Liver (tissue), 9 donors: ENCODE data around the gene MLLT6. TPM values are rescaled to one million over a fixed set of nuclear protein-coding genes. Genes with fewer than 3 reads are reported as not detected.

ENCODE experiments used
- DNase-seq: peaks from one replicate; pipeline ENCODE4 v3.0.0-alpha.2; 2017; ENCODE audit warnings: low spot score
- H3K27ac ChIP-seq, 2 donors: one replicate each; pipeline ENCODE4 v1.7.0; 2013; ENCODE audit warnings: inconsistent platforms in 2 of 2, low read length in 2 of 2, control low read depth in 1 of 2, low read depth in 1 of 2, mild to moderate bottlenecking in 1 of 2
- H3K27me3 ChIP-seq, 4 donors: one replicate each; pipeline versions ENCODE4 v1.6.1 to v1.7.0; 2013; ENCODE audit warnings: low read length in 3 of 4, inconsistent platforms in 1 of 4, mild to moderate bottlenecking in 1 of 4, moderate library complexity in 1 of 4; ENCODE audit not compliant: control insufficient read depth in 4 of 4, insufficient read depth in 4 of 4
- H3K36me3 ChIP-seq, 4 donors: one replicate each; pipeline versions ENCODE4 v1.6.1 to v1.7.0; 2013; ENCODE audit warnings: low read length in 3 of 4, mild to moderate bottlenecking in 3 of 4, low read depth in 1 of 4, moderate library complexity in 1 of 4; ENCODE audit not compliant: control insufficient read depth in 4 of 4, insufficient read depth in 3 of 4
- H3K4me1 ChIP-seq, 4 donors: one replicate each; pipeline versions ENCODE4 v1.6.1 to v1.7.0; 2013; ENCODE audit warnings: low read length in 3 of 4, mild to moderate bottlenecking in 3 of 4, moderate library complexity in 1 of 4; ENCODE audit not compliant: control insufficient read depth in 4 of 4, insufficient read depth in 4 of 4
- H3K4me3 ChIP-seq, 3 donors: one replicate each; pipeline versions ENCODE4 v1.6.1 to v1.7.0; 2013; ENCODE audit warnings: low read length in 3 of 3, control low read depth in 1 of 3, low read depth in 1 of 3, mild to moderate bottlenecking in 1 of 3
- H3K9ac ChIP-seq, 2 donors: one replicate each; pipeline ENCODE4 v1.7.0; 2013; ENCODE audit warnings: low read length in 2 of 2, mild to moderate bottlenecking in 2 of 2, moderate library complexity in 2 of 2, control low read depth in 1 of 2, low read depth in 1 of 2
- H3K9me3 ChIP-seq, 4 donors: one replicate each; pipeline versions ENCODE4 v1.6.1 to v1.7.0; 2013; ENCODE audit warnings: low read length in 3 of 4; ENCODE audit not compliant: control insufficient read depth in 4 of 4
- FOXA1 ChIP-seq: IDR thresholded peaks from 2 replicates; pipeline ENCODE4 v1.6.1; 2016; ENCODE audit warnings: antibody characterized with exemption
- HNF4G ChIP-seq: IDR thresholded peaks from 2 replicates; pipeline ENCODE4 v1.6.1; 2016; ENCODE audit warnings: antibody characterized with exemption
- SP1 ChIP-seq: IDR thresholded peaks from 2 replicates; pipeline ENCODE4 v1.6.1; 2018; ENCODE audit warnings: antibody characterized with exemption, mild to moderate bottlenecking
- TAF1 ChIP-seq: conservative IDR thresholded peaks from 2 replicates; pipeline ENCODE4 v1.6.1; 2016; ENCODE audit warnings: antibody characterized with exemption, mild to moderate bottlenecking
- YY1 ChIP-seq: IDR thresholded peaks from 2 replicates; pipeline ENCODE4 v1.6.1; 2016; ENCODE audit warnings: antibody characterized with exemption, mild to moderate bottlenecking
- WGBS: extraction: QIAGEN DNeasy Blood & Tissue Kit; methylation state at CpG from one replicate; pipeline ENCODE4 v1.1.7; 2013; 5-methylcytosine and 5-hydroxymethylcytosine counted together
- polyA plus RNA-seq, 2 donors: library from polyadenylated mRNA; stranded (reverse) in 1 of 2; unstranded in 1 of 2; fragments of 200-250 nt in 1 of 2; fragments of >200 nt in 1 of 2; fragmentation: Nextera tagmentation in 1 of 2; extraction: Ambion mirVana in 1 of 2; gene quantifications; one replicate each; pipeline versions ENCODE4 v1.2.1 to v1.2.3, GENCODE V29; 2013 to 2015
- total RNA-seq, 2 donors: library from RNA; depleted of rRNA; stranded (reverse); fragments of >200 nt; gene quantifications; one replicate each; pipeline ENCODE4 v1.2.3, GENCODE V29; 2014
- TF ChIP-seq, protein P1 (sequence below): fragments of 150-350 bp; IDR thresholded peaks from 2 replicates; pipeline ENCODE4 v1.5.1; 2017; ENCODE audit warnings: improper control_type of control experiment, low read depth, low read length; ENCODE audit not compliant: missing input control
- TF ChIP-seq, protein P2 (sequence below): IDR thresholded peaks from 2 replicates; pipeline ENCODE4 v1.6.1; 2016; ENCODE audit warnings: antibody characterized with exemption
- TF ChIP-seq, protein P3 (sequence below): IDR thresholded peaks from 2 replicates; pipeline ENCODE4 v1.6.1; 2016; ENCODE audit warnings: antibody characterized with exemption
- TF ChIP-seq, protein P4 (sequence below): IDR thresholded peaks from 2 replicates; pipeline ENCODE4 v1.6.1; 2016; ENCODE audit warnings: antibody characterized with exemption, mild to moderate bottlenecking
- donor health status: healthy.
- donor health status: healthy.
- donor health status: healthy.
- donor health status: healthy.
- donor health status: healthy.

Gene MLLT6
- total and polyA plus RNA-seq, 4 donors: 3.3 to 22.8 (median 8.1) TPM

DNA sequence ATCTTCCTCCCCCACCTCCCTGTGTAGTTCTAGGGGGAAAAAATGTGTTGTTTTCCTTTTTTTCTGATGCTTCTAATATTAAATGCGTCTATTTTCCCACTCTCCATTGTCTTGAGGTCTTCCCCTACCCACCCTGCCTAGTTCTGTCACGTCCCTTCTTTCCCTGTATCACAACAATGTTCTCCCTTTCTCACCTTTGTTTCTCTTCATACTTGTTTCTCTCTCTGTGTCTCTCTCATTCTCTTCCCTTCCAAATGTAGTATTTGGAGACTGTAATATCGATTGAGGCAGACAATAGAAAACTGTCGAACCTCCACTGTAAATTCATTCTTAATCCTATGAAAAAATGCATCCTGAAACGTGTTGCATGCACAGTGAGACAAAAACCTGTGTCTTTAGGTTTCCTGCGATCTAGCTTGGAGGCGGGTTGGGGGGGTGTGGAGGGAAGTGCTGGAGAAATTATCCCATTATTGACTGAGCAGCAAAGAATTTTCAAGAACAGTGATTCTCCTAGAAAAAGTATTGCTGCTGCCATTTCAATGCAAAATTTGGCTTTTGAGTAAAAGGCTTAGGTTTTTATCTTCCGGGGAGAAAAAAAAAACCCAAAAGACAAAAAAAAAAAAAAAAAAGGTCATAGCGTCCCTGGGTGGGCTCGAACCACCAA, 46.2 kb downstream of the MLLT6 start:
- H3K9ac ChIP-seq: peak overlapping the region in 1 of 2 donors; percentile 42
- 6% methylated on average over 10 of the region's 10 CpGs for WGBS

DNA sequence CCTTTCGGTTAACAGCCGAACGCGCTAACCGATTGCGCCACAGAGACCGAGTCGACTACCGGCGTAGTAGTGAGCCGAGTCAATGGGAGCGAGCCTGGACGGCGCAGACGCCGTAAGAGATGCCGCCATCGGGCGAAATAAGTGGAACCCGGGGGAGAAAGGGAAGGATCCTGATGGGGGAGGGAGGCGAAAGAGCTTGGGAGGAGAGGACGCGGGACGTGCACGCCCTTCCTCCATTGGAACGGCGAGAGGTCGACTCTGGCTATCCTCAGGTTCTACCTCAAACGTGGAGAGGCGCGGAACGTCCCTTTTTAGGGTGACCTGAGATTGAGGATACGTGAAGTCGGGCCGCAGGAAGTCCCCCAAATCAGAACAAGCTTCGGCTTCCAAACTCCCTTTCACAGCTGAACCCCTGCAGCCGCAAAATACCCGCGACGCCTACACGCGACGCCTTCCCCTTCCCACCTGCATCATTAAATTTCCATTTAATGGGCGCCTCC, 46.8 kb downstream of the MLLT6 start:
- H3K27ac ChIP-seq: peak overlapping the region; percentile 89 to 94
- under 1% methylated on average over 44 of the region's 44 CpGs for WGBS
- H3K4me3 ChIP-seq: peak overlapping the region; percentile 55 to 94 (median 86)
- no peak for TF ChIP-seq FOXA1
- TF ChIP-seq, protein P1, sequence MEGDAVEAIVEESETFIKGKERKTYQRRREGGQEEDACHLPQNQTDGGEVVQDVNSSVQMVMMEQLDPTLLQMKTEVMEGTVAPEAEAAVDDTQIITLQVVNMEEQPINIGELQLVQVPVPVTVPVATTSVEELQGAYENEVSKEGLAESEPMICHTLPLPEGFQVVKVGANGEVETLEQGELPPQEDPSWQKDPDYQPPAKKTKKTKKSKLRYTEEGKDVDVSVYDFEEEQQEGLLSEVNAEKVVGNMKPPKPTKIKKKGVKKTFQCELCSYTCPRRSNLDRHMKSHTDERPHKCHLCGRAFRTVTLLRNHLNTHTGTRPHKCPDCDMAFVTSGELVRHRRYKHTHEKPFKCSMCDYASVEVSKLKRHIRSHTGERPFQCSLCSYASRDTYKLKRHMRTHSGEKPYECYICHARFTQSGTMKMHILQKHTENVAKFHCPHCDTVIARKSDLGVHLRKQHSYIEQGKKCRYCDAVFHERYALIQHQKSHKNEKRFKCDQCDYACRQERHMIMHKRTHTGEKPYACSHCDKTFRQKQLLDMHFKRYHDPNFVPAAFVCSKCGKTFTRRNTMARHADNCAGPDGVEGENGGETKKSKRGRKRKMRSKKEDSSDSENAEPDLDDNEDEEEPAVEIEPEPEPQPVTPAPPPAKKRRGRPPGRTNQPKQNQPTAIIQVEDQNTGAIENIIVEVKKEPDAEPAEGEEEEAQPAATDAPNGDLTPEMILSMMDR: no peak
- TF ChIP-seq, protein P2, sequence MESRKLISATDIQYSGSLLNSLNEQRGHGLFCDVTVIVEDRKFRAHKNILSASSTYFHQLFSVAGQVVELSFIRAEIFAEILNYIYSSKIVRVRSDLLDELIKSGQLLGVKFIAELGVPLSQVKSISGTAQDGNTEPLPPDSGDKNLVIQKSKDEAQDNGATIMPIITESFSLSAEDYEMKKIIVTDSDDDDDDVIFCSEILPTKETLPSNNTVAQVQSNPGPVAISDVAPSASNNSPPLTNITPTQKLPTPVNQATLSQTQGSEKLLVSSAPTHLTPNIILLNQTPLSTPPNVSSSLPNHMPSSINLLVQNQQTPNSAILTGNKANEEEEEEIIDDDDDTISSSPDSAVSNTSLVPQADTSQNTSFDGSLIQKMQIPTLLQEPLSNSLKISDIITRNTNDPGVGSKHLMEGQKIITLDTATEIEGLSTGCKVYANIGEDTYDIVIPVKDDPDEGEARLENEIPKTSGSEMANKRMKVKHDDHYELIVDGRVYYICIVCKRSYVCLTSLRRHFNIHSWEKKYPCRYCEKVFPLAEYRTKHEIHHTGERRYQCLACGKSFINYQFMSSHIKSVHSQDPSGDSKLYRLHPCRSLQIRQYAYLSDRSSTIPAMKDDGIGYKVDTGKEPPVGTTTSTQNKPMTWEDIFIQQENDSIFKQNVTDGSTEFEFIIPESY: no peak
- TF ChIP-seq HNF4G: no peak
- TF ChIP-seq, protein P3, sequence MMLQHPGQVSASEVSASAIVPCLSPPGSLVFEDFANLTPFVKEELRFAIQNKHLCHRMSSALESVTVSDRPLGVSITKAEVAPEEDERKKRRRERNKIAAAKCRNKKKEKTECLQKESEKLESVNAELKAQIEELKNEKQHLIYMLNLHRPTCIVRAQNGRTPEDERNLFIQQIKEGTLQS: peak; percentile 100
- TF ChIP-seq, protein P4, sequence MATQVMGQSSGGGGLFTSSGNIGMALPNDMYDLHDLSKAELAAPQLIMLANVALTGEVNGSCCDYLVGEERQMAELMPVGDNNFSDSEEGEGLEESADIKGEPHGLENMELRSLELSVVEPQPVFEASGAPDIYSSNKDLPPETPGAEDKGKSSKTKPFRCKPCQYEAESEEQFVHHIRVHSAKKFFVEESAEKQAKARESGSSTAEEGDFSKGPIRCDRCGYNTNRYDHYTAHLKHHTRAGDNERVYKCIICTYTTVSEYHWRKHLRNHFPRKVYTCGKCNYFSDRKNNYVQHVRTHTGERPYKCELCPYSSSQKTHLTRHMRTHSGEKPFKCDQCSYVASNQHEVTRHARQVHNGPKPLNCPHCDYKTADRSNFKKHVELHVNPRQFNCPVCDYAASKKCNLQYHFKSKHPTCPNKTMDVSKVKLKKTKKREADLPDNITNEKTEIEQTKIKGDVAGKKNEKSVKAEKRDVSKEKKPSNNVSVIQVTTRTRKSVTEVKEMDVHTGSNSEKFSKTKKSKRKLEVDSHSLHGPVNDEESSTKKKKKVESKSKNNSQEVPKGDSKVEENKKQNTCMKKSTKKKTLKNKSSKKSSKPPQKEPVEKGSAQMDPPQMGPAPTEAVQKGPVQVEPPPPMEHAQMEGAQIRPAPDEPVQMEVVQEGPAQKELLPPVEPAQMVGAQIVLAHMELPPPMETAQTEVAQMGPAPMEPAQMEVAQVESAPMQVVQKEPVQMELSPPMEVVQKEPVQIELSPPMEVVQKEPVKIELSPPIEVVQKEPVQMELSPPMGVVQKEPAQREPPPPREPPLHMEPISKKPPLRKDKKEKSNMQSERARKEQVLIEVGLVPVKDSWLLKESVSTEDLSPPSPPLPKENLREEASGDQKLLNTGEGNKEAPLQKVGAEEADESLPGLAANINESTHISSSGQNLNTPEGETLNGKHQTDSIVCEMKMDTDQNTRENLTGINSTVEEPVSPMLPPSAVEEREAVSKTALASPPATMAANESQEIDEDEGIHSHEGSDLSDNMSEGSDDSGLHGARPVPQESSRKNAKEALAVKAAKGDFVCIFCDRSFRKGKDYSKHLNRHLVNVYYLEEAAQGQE: no peak
- no peak for TF ChIP-seq TAF1
- peak; percentile 88 for TF ChIP-seq YY1
- TF ChIP-seq SP1: no peak
- H3K27me3 ChIP-seq: no peaks in the 10 kb centered on the region
- peak overlapping the region; percentile 30 to 91 for H3K9ac ChIP-seq
- peaks cover 13 to 52% (median 43%) of the 10 kb centered on the region in 4 donors for H3K4me1 ChIP-seq
- H3K9me3 ChIP-seq: no peaks in the 10 kb centered on the region
- peak; percentile 89 for DNase-seq
- peaks cover 1 to 11% (median 9%) of the 10 kb centered on the region in 4 donors for H3K36me3 ChIP-seq

More for the DNA sequence above, 46.2 kb downstream of the MLLT6 start:
- Histone ChIP-seq H3K27me3 (no peaks in the 10 kb centered on the region), H3K9me3 (no peaks in the 10 kb centered on the region), H3K27ac (peak overlapping the region in 1 of 2 donors; percentile 94), H3K4me1 (peaks cover 14 to 53% (median 45%) of the 10 kb centered on the region in 4 donors), H3K36me3 (peaks cover under 1 to 11% (median 9%) of the 10 kb centered on the region in 4 donors), H3K4me3 (peak overlapping the region in 1 of 3 donors; percentile 55)
- DNase-seq: no peak
- TF ChIP-seq, protein P3: no peak
